Measurements from ENCODE around the gene PWWP2B.
"Not testable (repeated sequence)": the region's sequence is repeated elsewhere in the genome, so short reads cannot be mapped to it uniquely, and the experiment has no call there.

PWWP2B gene

DNA sequence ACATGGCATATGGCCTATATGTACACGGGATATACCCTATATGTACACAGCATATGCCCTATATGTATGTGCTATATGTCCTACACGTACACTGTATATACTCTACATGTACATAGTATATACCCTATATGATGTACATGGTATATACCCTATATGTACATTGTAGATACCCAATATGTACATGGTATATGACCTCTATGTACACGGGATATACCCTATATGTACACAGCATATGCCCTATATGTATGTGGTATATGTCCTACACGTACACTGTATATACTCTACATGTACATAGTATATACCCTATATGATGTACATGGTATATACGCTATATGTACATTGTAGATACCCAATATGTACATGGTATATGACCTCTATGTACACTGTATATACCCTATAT is 38.3 kb downstream of the PWWP2B start:
- DNase-seq, result not testable (repeated sequence)

DNA sequence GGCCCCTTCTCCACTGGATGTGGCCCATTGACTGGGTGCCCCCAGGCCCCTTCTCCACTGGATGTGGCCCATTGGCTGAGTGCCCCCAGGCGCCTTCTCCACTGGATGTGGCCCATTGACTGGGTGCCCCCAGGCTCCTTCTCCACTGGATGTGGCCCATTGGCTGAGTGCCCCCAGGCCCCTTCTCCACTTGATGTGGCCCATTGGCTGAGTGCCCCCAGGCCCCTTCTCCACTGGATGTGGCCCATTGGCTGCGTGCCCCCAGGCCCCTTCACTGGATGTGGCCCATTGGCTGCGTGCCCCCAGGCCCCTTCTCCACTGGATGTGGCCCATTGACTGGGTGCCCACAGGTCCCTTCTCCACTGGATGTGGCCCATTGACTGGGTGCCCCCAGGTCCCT is 39.1 kb downstream of the PWWP2B start:
- DNase-seq, result not testable (repeated sequence)

DNA sequence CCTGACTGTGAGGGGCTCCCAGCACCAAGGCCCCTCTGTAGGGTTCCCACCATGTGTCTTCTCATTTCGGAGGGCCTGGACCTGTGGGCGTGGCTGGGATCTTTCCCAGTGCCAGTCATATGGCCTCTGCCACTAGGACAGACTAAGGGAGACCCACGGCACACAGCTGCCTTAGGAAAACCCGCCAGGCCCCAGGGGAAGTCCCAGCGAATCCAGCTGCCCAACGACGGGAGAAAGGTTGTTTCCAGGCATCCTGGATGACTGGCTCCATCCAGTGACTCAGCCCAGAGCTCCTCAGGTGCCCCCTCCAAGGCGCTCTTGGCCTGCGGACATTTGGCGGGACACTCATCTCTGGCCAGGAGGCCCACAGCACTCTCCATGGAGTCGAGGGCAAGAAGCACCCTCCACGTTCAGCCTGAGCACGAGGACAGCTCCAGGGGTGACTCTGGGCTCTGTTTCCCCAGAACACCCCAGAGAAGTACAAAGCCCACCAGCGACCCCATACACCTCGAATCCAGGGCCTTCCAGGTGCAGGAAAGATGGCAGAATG is 39.9 kb downstream of the PWWP2B start:
- no peak for DNase-seq

DNA sequence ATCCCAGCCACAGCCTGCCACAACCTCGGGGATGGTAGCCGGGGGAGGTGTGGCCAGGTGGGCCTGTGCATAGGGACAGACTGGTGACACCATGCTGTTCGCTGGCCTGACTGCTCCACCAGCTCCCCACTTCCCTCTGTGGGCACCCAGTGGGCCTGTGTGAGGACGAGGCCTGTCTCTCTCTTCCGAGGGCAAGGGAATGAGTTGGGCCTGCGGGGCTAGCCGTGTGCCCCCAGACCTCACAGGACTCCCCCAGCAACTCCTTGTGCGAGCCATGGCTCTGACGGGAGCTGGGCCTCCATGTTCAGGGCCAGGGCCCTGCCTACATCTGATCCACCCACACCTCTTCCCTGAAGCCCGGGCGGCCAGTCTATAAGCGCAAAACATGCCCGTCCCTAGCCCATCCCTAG is 40.5 kb downstream of the PWWP2B start:
- DNase-seq, result no peak

DNA sequence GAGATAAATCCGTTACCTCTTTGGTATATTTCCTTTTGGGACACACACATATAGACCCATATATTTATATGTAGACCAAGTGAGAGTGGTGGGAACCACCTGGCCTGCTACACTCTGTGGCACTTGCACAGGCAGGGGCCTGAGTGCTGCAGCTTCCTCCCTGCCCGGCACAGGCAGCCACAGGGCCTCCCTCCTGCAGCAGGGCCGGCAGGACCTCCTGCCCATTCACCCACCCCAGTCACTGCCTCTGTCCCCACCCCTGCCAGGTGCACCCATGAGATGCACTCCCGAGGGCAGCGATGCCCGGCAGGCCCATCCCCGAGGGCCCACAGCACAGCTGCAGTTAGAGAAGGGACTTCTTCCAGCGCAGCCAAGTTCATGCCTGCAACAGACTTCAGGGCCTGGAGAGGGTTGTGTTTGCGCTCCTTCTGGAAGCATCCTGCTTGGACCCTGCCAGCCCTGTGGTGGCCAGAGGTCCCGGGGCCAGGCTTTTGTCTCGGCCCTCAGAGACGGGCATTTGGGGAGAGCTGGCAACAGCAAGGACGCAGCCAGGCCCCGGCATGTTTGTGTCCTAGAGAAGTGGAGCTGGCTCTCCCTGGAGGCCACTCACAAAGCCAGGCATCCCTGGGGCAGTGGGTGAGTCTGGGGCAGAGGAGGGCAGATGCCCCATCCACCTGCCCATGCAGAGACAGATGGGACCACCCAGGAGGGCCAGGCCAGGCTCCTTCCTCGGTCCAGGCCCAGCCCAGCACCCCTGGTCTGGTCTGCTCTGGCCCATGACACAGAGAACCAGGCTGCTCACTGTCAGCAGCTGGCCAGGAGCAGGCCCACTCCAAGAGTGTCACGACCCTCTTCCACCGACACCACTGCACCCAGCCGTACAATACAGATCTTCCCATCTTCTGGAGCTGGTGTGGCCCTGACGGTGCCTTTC is 41.4 kb downstream of the PWWP2B start:
- DNase-seq, result no peak

DNA sequence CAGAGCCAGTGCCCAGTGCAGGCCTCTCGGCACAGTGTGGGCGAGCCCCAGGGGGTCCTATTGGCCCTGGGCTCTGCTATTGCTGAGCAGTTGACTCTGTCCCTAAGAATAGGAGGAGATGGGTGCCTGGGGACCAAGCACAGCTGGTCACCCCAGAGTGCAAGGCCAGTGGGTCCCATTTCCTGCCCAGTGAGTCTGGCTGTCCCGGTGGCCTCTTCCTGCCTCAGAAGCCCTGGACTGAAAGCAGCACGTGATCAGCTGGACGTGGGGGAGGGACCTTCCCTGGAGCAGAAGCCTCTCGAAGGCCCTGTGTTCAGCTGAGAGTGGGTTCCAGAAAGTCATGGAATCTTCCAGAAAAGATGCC is 42.0 kb downstream of the PWWP2B start:
- DNase-seq, result no peak

DNA sequence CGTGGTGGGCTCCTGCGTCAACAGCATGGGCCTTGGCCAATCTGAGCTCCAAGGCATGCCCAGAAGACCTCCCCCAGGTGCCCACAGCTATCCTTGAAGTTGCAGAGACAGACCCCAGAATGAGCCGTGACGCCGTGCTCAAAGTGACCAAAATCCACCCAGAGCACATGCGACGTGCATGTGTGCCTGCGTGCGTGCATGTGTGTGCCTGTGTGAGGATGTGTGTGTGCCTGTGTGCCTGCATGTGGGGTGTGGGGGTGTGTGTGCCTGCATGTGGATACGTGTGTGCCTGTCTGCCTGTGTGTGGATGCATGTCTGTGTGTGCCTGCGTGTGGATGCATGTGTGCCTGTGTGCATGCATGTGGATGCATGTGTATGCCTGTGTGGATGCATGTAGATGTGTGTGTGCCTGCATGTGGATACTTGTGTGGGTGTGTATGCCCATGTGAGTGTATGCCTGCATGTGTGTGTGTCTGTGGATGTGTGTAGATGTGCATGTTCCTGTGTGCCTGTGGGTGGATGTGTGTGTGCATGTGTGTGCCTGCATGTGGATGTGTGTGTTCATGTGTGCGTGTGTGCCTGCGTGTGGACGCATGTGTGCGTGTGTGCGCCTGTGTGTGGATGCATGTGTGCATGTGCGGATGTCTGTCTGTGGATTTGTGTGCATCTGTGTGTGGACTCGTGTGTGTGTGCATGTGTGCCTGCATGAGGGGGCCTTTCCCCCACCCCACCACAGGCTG is 42.6 kb downstream of the PWWP2B start:
- no peak for DNase-seq

DNA sequence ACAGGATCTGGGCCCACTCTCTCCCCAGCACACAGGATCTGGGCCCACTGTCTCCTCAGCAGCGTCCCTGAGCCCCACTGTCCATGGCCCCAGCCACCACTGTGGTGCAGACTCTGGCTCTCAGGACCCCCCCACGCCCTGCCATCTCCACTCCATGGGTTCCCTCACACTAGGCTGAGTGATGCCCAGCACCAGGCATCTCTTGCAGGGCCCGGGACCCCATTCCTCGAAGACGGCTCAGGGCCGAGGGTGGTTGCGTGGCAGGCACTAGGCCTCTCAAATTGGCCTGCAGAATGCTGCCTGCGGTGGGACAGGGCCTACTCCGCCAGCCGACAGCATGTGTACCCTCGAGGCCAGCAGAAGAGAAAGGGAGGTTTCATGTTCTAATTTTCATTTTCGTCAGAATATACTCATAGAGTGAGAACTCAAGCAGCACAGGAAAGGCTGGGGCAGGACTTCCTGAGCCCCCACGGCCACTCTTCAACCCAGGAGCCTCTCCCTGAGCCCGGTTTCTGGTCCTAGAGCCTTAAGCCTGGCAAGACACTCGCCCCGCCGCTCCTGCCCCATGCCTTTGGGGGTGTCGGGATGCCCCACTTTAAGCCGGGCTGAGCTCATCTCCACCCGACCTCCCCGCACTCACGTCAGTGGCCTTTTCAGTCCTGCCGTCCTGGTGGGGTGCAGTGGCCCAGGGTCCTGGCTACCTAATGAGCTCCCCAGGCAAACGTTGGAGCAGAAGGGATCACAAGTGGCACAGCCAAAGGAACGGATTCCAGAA is 44.0 kb downstream of the PWWP2B start:
- no peak for DNase-seq

DNA sequence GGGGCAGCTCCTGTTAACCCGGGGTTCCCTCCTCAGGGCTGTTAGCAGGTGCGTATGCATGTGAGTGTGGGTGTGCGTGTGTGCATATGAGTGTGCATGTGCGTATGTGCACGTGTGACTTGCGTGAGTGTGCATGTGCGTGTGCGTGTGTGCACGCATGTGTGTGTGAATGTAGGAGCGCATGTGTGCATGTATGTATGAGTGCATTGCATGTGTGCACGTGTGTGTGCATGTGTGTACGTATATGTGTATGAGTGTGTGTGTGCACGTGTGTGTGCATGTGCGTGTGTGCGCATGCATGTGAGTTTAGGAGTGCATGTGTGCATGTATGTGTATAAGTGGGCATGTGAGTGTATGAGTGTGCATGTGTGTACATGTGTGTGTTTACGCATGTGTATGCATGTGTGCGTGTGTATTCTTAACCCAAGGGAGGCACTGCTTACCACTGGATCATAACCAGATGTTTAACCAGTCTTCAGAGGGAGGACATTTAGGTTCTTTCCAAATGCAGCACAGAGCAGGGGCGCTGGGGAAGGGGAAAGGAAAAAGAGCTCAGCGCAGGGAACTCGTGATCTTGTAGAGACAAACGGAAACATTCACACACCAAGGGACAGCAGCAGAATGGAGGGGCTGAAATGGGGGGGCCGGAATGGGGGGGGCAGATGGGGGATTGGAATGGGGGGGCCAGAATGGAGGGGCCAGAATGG is 45.0 kb downstream of the PWWP2B start:
- no peak for DNase-seq

DNA sequence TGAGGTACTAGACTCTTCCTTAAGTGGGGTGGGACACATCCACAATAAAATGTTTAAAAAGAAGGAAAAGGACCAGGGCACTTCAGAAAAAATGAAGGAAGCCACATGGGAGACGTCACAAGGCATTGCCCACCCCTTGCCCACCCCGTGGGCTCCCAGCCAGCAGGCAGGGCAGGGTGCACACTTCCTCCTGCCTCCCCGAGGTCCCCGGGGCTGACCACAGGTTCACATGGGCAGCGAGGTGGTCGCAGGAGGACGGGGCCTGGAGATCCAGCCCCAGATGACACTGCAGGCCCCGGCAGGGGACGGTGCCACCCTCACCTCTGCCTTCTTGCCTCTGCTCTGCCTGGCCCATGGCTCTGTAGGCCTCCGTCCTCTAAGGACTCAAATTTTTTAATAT is 45.6 kb downstream of the PWWP2B start:
- no peak for DNase-seq

DNA sequence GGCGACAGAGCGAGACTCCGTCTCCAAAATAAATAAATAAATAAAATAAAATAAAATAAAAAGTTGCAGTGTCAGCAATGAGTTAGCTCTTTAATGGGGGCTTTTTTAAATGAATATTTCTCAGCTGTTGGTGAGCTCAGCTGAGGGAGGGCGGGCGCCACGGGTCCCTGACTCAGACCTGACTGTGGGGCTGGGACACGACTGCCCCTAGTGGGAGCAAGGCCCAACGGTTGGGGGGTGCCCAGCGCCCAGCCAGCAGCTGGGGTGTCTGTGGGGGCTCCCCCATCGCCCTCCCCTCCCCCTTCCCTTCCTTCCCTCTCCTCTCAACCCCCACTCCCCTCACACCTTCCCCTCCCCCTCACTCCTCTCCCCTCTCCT is 46.6 kb downstream of the PWWP2B start:
- DNase-seq, result peak; percentile 82

DNA sequence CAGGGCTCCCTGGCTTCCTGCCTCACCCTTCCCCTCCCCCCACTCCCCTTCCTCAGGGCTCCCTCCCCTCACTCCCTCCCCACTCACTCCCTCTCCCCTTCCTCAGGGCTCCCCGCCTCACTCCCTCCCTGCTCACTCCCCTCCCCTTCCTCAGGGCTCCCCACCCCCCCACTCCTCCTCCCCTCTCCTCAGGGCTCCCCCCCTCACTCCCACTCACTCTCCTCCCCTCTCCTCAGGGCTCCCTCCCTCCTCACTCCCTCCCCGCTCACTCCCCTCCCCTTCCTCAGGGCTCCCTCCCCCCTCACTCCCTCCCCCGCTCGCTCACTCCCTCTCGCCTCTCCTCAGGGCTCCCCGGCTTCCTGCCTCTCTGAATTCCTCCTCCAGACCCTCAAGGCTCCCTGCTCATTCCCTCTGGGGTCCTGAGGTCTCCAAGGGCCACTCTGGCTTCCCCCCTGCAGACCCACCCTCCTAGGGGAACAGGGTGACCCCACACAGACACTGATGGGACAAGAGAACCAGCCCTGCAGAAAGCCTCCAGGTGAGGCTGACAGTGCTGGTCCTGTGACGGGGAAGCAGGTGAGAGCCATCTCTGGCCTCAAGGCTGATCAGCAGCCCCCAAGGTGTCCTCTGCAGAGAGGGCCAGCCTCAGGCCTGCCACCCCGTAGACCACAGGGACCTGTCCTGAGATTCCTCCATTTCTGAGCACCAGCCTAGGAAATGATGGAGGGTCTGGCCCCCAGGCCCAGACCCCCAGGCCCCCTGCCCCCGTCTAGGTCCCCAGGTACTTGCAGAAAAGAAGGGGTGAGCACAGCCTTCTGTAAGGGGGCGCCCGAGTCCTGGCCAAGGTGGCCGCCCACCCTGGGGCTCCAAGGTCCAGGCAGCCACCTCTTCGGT is 47.2 kb downstream of the PWWP2B start:
- no peak for DNase-seq

DNA sequence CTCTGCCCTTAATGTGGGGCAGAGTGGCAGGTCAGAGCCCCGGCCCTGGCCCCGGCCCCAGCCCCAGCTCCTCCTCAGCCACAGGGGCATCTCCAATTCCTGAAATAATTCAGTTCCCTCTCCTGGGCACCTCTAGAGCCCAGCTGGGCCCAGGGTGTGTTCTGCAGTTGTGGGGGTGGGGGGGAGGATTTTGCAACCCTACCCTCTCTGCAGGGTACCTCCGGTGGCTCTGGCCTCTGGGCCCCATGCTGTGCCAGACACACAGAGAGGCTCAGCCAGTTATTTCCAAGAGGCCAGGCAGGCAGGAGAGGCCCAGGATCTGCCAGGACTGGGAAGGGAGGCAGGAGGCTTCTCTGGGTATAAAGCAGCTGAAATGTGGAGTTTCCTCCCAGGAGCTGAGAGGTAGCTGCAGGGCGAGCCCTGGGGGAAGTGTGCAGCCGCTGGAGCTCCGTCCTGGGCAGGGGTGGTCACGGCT is 47.9 kb downstream of the PWWP2B start:
- no peak for DNase-seq

DNA sequence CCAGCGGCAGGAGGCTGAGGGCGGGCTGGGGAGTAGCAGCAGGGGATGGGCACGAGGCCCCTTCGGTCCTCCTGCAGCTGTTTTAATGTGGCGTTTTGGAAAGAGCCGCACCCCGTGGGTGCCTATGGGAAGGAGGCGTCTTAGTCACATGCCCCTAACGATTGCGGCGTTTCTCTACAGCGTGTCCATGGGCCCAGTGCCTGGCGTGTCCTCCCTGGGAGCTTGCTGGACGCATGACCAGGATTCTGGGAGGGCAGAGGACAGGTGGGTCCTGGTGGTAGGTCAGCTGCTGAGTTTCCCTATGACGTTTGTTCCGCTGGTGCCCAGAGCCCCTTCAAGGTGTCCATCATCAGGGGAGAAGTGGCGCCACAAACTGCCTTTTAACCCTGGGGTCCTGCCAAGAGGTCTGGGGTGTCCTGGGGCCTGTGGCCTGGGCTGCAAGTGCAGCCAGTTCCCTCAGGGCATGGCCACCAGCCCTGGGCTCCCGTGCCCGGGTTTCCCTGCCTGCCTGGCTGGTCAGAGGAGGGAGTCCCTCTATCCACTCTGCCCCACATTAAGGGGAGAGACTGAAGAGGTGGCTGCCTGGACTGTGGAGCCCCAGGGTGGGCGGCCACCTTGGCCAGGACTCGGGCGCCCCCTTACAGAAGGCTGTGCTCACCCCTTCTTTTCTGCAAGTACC is 48.7 kb downstream of the PWWP2B start:
- DNase-seq, result no peak

DNA sequence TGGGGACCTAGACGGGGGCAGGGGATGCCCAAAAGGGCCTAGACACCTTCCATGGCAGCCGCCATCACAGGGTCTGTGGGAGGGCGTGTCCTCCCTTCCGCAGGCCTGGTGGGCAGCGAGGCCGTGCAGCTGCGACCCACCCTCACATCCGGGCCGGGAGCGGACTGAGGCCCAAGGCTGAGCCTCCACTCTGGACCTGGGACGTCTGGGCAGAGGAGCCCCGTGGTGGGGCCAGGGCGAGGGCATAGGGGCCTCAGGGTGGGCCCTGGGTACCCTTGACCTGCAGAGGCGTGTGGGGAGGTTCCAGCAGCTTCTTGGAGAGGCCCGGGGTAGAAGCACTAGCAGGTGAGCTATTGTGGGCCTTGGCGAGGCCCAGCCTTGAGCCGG is 49.2 kb downstream of the PWWP2B start:
- DNase-seq, result no peak

DNA sequence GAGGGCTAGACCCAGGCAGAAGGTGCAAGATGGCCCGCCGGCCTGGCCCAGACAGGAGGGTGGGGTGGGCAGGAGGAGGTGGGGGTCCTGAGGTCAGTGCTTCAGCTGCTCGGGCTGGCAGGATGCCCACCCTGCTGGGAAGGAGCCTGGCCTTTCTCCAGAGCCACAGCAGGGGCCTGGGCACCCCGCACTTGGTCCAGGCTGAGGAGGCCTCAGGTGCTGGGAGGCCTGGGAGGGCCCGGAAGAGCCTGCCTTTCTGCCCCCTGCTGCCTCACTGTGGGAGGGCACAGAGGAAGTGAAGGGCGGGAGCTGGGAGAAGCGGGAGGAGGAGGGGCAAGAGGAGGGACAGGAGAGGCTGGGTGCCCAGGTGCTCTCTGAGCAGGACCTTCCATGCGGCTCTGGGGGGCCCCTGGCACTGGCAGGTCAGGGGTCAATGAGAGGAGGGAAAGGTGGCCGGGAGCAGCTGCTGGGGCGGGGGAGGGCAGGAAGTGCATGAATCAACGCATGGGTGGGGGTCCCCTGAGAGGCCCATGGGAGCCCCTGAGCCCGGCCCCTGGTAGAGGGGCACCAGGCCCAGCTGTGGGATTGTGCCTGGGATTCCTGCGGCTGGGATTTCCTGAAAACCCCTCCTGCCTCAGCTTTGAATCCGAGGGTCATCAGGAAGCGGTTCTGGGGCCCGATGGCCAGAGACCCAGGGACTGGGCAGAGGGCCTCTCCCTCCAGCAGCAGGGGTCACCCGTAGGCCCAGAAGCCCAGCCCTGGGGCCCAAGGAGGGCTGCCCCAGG is 49.9 kb downstream of the PWWP2B start:
- peak; percentile 87 for DNase-seq

DNA sequence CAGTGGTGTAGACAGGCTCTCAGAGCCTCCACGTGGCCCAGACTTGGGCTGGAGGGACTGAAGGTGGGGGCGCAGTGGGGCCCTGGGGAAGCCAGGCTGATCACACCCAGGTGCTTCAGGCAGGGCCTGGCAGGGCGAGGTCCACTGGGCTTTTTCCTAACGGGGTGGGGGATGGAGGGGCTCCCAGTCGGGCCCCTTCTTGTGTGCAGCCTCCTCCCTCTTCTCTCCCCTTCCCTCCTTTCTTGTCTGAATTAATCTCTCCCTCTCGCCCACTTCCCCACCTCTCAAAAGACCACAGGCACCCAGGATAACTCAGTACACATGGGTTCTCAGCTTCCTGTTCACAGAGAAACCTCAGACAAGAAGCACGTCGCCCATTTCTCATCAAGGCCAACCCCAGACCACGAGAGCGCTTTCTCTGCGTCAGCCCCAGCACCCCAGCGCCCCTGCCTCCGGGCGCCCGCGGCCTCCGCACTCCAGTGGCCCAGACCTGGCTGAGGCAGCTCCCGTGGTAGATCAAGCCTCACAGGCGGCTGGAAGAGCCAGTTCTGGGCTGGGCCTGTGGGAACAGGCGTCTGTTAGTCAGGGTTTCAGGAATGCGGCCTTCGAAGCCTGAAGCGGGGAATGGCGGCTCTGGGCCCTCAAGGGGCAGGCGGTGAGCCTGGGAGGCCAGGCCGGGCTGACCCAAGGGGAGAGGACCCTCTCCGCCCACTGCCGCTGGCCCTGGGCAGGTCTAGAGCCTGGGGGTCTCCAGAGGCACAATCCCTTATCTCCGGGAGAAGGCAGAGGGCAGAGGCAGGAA is 50.6 kb downstream of the PWWP2B start:
- peak; percentile 85 for DNase-seq

DNA sequence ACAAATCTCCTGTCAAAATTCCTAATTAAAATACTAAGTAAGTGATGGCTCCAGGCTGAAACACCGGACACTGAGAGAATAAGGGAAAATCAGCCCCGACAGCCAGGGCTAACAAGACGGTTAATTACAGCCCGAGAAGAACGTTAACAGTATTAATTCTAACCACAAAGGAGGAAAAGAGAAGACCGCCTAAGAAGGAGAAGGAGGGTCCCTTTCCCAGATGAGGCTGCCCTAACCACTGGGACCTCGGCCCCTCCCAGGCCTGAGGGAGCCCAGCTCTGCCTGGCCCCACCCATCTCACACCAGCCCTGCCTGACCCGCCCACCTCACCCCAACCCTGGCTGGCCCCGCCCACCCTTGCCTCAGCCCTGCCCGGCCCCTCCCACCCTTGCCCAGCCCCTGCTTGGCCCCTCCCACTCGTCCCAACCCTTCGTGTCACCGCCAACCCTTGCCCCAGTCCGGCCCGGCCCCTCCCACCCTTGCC is 51.3 kb downstream of the PWWP2B start:
- DNase-seq, result peak; percentile 82

Data from stimulated activated CD8-positive, alpha-beta memory T cell treated with anti-CD3 and anti-CD28 coated beads, Interleukin-4, amount 100 ng/mL, for 48 hours (primary cell).